K562 treated with DMSO at 1 percent for 12 hours (cell line): ENCODE results near the gene RNF183. TPM values are rescaled to one million over a fixed set of nuclear protein-coding genes. Genes with fewer than 3 reads are reported as not detected.

ENCODE experiments used
- total RNA-seq: library from RNA; unstranded; fragments of 300-600 nt; gene quantifications from 2 replicates; pipeline ENCODE4 v1.2.3, GENCODE V29; 2022; ENCODE audit not compliant: insufficient read depth

Gene RNF183
- total RNA-seq, result 0.53 TPM in 1 of 2 replicates, not detected in the other

GRCh38 chr9:113302792-113303418 is at the start of gene RNF183:
Gene RNF183, minus strand, starts transcription at chr9:113303376. Its CDS starts 5,192 bp downstream, at chr9:113298184.

GRCh38 chr9:113349445-113350094 is 46.4 kb upstream of the RNF183 start, which contains the start of gene BSPRY:
Gene BSPRY, plus strand, starts transcription at chr9:113349541. Its CDS starts 39 bp downstream, at chr9:113349580.

GRCh38 chr9:113340011-113340699 is 37.0 kb upstream of the RNF183 start, which contains the start of gene WDR31:
Gene WDR31, minus strand, starts transcription at chr9:113340275. Its CDS starts 8,253 bp downstream, at chr9:113332022.

GRCh38 chr9:113275157-113276131 is 27.7 kb downstream of the RNF183 start, which contains the start of the genes CDC26 and PRPF4:
Gene CDC26, minus strand, starts transcription at chr9:113275572. Its CDS starts 3,065 bp downstream, at chr9:113272507.
Gene PRPF4, plus strand, starts transcription at chr9:113275658. Its CDS starts 86 bp downstream, at chr9:113275744.

Other genes starting within 250 kb of the RNF183 start
- gene ZFP37, start 246.7 kb downstream of the RNF183 start, total RNA-seq, result 0.40 and 0.67 TPM in 2 replicates
- 1.9 and 3.5 TPM in 2 replicates for gene SLC31A2, start 152.4 kb downstream of the RNF183 start, total RNA-seq
- 5.7 and 17.8 TPM in 2 replicates for gene FKBP15, start 82.1 kb downstream of the RNF183 start, total RNA-seq
- gene SLC31A1, start 81.8 kb downstream of the RNF183 start, total RNA-seq, result 18.8 and 55.7 TPM in 2 replicates
- 29.7 and 31.8 TPM in 2 replicates for gene CDC26, start 27.8 kb downstream of the RNF183 start, total RNA-seq
- 14.3 and 29.1 TPM in 2 replicates for gene PRPF4, start 27.7 kb downstream of the RNF183 start, total RNA-seq
- gene WDR31, start 36.9 kb upstream of the RNF183 start, total RNA-seq, result 1.4 and 5.8 TPM in 2 replicates
- 0.97 and 1.1 TPM in 2 replicates for gene BSPRY, start 46.2 kb upstream of the RNF183 start, total RNA-seq
- 43.8 and 46.9 TPM in 2 replicates for gene HDHD3, start 73.6 kb upstream of the RNF183 start, total RNA-seq
- 24.0 and 59.9 TPM in 2 replicates for gene ALAD, start 97.9 kb upstream of the RNF183 start, total RNA-seq
- gene POLE3, start 107.3 kb upstream of the RNF183 start, total RNA-seq, result 51.2 and 78.7 TPM in 2 replicates
- gene C9orf43, start 107.4 kb upstream of the RNF183 start, total RNA-seq, result 0.41 TPM in 1 of 2 replicates, not detected in the other
- 5.6 and 8.1 TPM in 2 replicates for gene RGS3, start 160.4 kb upstream of the RNF183 start, total RNA-seq